ENCODE measurements around the gene STAB1. TPM values are rescaled to one million over a fixed set of nuclear protein-coding genes. Genes with fewer than 3 reads are reported as not detected.

STAB1 gene
- total and polyA plus RNA-seq, 2 donors (not counting 1 experiment from before 2014, with no cell fraction given) = under 0.01 to 0.09 TPM

GRCh38 chr3:52487788-52488691 lies 7.1 kb upstream of the STAB1 start:
- H3K36me3 ChIP-seq (ENCODE audit: control insufficient read depth, insufficient read depth, low read length) = peaks cover 59% of the 10 kb centered on the region

DNA sequence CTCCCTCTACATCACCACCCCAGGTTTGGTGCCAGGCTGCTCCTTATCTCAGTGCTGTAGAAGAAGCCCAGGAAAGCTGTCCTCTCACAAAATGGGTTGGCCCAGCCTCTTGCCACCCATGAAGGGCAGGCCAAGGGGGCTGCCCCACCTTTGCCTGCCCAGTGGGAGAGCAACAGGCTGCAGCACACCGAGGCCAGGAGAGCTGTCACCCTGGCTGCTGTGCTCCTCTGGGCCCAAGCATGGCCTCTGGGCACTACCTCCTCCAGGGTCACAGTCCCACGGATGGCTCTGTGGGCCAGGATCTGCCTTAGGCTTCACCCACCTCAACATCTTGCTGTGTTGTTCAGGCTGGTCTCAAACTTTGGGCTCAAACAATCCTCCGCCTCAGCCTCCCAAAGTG lies 6.4 kb upstream of the STAB1 start:
- Histone ChIP-seq H3K79me2 (ENCODE audit: control insufficient read depth, insufficient read depth, low read length) (no peaks in the 10 kb centered on the region), H2AFZ (ENCODE audit: low read length) (no peak overlapping the region), H3K4me2 (ENCODE audit: extremely low read depth, insufficient read depth, low read length) (no peak overlapping the region), H4K20me1 (ENCODE audit: control insufficient read depth, extremely low read depth, insufficient read depth, low read length) (no peaks in the 10 kb centered on the region), H3K4me1 (ENCODE audit: control insufficient read depth, extremely low read depth, insufficient read depth, low read length) (peaks cover 9% of the 10 kb centered on the region), H3K36me3 (ENCODE audit: control insufficient read depth, insufficient read depth, low read length) (peaks cover 59% of the 10 kb centered on the region), H3K27me3 (ENCODE audit: control insufficient read depth, insufficient read depth, low read length) (no peaks in the 10 kb centered on the region), H3K27ac (ENCODE audit: insufficient read depth, low read length) (no peak overlapping the region), H3K4me3 (replicated peaks in 1 of 4; ENCODE audit: control extremely low read depth in 1 of 4, insufficient read depth in 1 of 4, low read depth in 3 of 4, low read length in 4 of 4) (no peak overlapping the region), H3K9ac (ENCODE audit: insufficient read depth, low read length) (no peak overlapping the region), H3K9me3 (ENCODE audit: control insufficient read depth, insufficient read depth, low read depth, low read length) (no peaks in the 10 kb centered on the region)
- no peak for DNase-seq (ENCODE audit: low read depth in 2 of 2)
- no peak for TF ChIP-seq EZH2 (IDR thresholded peaks at IDR 0.05; ENCODE audit: low read length, missing control alignments)
- no peak for TF ChIP-seq CTCF (conservative IDR thresholded peaks at IDR 0.05 in 1 of 2, IDR thresholded peaks at IDR 0.05 in 1 of 2; ENCODE audit: low read depth in 1 of 2, low read length in 2 of 2)

More at GRCh38 chr3:52487788-52488691, 7.1 kb upstream of the STAB1 start:
- Histone ChIP-seq H3K27me3 (ENCODE audit: control insufficient read depth, insufficient read depth, low read length) (no peaks in the 10 kb centered on the region), H2AFZ (ENCODE audit: low read length) (no peak overlapping the region), H3K4me3 (replicated peaks in 1 of 4; ENCODE audit: control extremely low read depth in 1 of 4, insufficient read depth in 1 of 4, low read depth in 3 of 4, low read length in 4 of 4) (no peak overlapping the region), H3K9me3 (ENCODE audit: control insufficient read depth, insufficient read depth, low read depth, low read length) (no peaks in the 10 kb centered on the region), H3K79me2 (ENCODE audit: control insufficient read depth, insufficient read depth, low read length) (no peaks in the 10 kb centered on the region), H3K9ac (ENCODE audit: insufficient read depth, low read length) (no peak overlapping the region), H3K27ac (ENCODE audit: insufficient read depth, low read length) (no peak overlapping the region), H3K4me2 (ENCODE audit: extremely low read depth, insufficient read depth, low read length) (no peak overlapping the region), H3K4me1 (ENCODE audit: control insufficient read depth, extremely low read depth, insufficient read depth, low read length) (peaks cover 16% of the 10 kb centered on the region), H4K20me1 (ENCODE audit: control insufficient read depth, extremely low read depth, insufficient read depth, low read length) (no peaks in the 10 kb centered on the region)
- no peak for DNase-seq (ENCODE audit: low read depth in 2 of 2)
- no peak for TF ChIP-seq CTCF (conservative IDR thresholded peaks at IDR 0.05 in 1 of 2, IDR thresholded peaks at IDR 0.05 in 1 of 2; ENCODE audit: low read depth in 1 of 2, low read length in 2 of 2)
- TF ChIP-seq EZH2 (IDR thresholded peaks at IDR 0.05; ENCODE audit: low read length, missing control alignments) = no peak

DNA sequence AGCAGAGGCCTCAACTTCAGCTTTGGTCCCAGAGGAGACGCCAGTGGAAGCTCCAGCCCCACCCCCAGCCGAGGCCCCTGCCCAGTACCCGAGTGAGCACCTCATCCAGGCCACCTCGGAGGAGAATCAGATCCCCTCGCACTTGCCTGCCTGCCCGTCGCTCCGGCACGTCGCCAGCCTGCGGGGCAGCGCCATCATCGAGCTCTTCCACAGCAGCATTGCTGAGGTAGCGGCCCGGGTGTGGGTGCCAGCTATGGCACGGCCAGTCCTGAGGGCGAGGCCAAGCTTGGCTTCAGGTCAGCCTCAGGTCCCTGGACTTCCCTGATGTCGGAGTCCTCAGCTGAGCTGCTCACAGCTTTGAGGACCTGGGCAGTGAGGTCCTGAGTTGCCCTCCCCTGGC lies 5.7 kb upstream of the STAB1 start:
- peaks cover 58% of the 10 kb centered on the region for H3K36me3 ChIP-seq (ENCODE audit: control insufficient read depth, insufficient read depth, low read length)
- no peaks in the 10 kb centered on the region for H3K9me3 ChIP-seq (ENCODE audit: control insufficient read depth, insufficient read depth, low read depth, low read length)
- H3K27ac ChIP-seq (ENCODE audit: insufficient read depth, low read length) = no peak overlapping the region
- no peaks in the 10 kb centered on the region for H4K20me1 ChIP-seq (ENCODE audit: control insufficient read depth, extremely low read depth, insufficient read depth, low read length)
- H3K79me2 ChIP-seq (ENCODE audit: control insufficient read depth, insufficient read depth, low read length) = no peaks in the 10 kb centered on the region
- peaks cover 7% of the 10 kb centered on the region for H3K4me1 ChIP-seq (ENCODE audit: control insufficient read depth, extremely low read depth, insufficient read depth, low read length)
- no peak for DNase-seq (ENCODE audit: low read depth in 2 of 2)
- H3K4me3 ChIP-seq (replicated peaks in 1 of 4; ENCODE audit: control extremely low read depth in 1 of 4, insufficient read depth in 1 of 4, low read depth in 3 of 4, low read length in 4 of 4) = no peak overlapping the region
- TF ChIP-seq EZH2 (IDR thresholded peaks at IDR 0.05; ENCODE audit: low read length, missing control alignments) (no peak), CTCF (conservative IDR thresholded peaks at IDR 0.05 in 1 of 2, IDR thresholded peaks at IDR 0.05 in 1 of 2; ENCODE audit: low read depth in 1 of 2, low read length in 2 of 2) (no peak)
- H3K4me2 ChIP-seq (ENCODE audit: extremely low read depth, insufficient read depth, low read length) = no peak overlapping the region
- no peaks in the 10 kb centered on the region for H3K27me3 ChIP-seq (ENCODE audit: control insufficient read depth, insufficient read depth, low read length)
- H3K9ac ChIP-seq (ENCODE audit: insufficient read depth, low read length) = no peak overlapping the region
- no peak overlapping the region for H2AFZ ChIP-seq (ENCODE audit: low read length)
